Kidney (tissue), 14 donors: ENCODE data around the gene MRTFB. TPM values are rescaled to one million over a fixed set of nuclear protein-coding genes. Genes with fewer than 3 reads are reported as not detected.

Source experiments
- DNase-seq, 5 donors: peaks; one replicate each; pipeline ENCODE4 v3.0.0-alpha.2; 2013 to 2020
- FAIRE-seq: peaks from 2 replicates; lab custom pipeline; 2012; peaks lifted over from hg19 to GRCh38; lab: Jason Lieb, UNC
- H3K27ac ChIP-seq, 2 donors: one replicate each; pipeline ENCODE4 v1.7.0; 2013; ENCODE audit warnings: low read depth in 2 of 2, low read length in 2 of 2, inconsistent platforms in 1 of 2
- H3K27me3 ChIP-seq: one replicate; pipeline ENCODE4 v1.7.1; 2013; ENCODE audit warnings: low read length, inconsistent platforms; ENCODE audit not compliant: control insufficient read depth, insufficient read depth
- H3K36me3 ChIP-seq, 3 donors: one replicate each; pipeline versions ENCODE4 v1.7.0 to v1.7.1; 2013; ENCODE audit warnings: low read length in 3 of 3, control low read depth in 1 of 3, inconsistent platforms in 1 of 3; ENCODE audit not compliant: insufficient read depth in 3 of 3, control insufficient read depth in 2 of 3
- H3K4me1 ChIP-seq, 3 donors: one replicate each; pipeline versions ENCODE4 v1.7.0 to v1.7.1; 2013; ENCODE audit warnings: low read length in 3 of 3, inconsistent platforms in 1 of 3, low read depth in 1 of 3; ENCODE audit not compliant: control insufficient read depth in 2 of 3, insufficient read depth in 2 of 3
- H3K4me3 ChIP-seq, 3 donors: one replicate each; pipeline versions ENCODE4 v1.7.0 to v1.8.1; 2013; ENCODE audit warnings: low read length in 3 of 3, control low read depth in 1 of 3, inconsistent platforms in 1 of 3
- H3K9ac ChIP-seq, 3 donors: one replicate each; pipeline versions ENCODE4 v1.7.0 to v1.7.1; 2013; ENCODE audit warnings: low read length in 3 of 3, control low read depth in 1 of 3, inconsistent platforms in 1 of 3
- H3K9me3 ChIP-seq, 3 donors: one replicate each; pipeline versions ENCODE4 v1.7.0 to v1.7.1; 2013; ENCODE audit warnings: low read length in 3 of 3, control low read depth in 1 of 3, inconsistent platforms in 1 of 3; ENCODE audit not compliant: control insufficient read depth in 2 of 3, insufficient read depth in 1 of 3
- CTCF ChIP-seq: IDR thresholded peaks from 3 replicates; pipeline ENCODE4 v1.5.1; 2012; ENCODE audit warnings: mild to moderate bottlenecking, moderate library complexity, borderline replicate concordance; ENCODE audit not compliant: insufficient read depth; ENCODE audit errors: extremely low read depth
- intact Hi-C: fragments of 100-400 bp; cut with DNase I; formaldehyde crosslinking; loops from one replicate; pipeline ENCODE4 v1.11.1; 2022
- polyA plus RNA-seq: library from polyadenylated mRNA; stranded (reverse); fragments of 350-450 nt; fragmentation: Illumina TruSeq; extraction: RNeasy Lipid Tissue Mini Kit (QIAGEN cat#74804); gene quantifications from one replicate; pipeline ENCODE4 v1.2.3, GENCODE V29; 2014; ENCODE audit warnings: low read depth, low replicate concordance; ENCODE audit not compliant: insufficient read depth
- total RNA-seq: library from RNA; stranded (reverse); fragmentation: NEBNext Ultra II Directional; extraction: Animal tissue kit (Norgen Biotek cat#: 25700); gene quantifications from one replicate; pipeline ENCODE4 v1.2.1, GENCODE V29; 2021
- donor health status: control.
- donor health status: control.
- donor health status: control.
- donor health status: control.
- donor health status: control.
- donor health status: DM: yes; HTN: yes; CAD: no.
- donor health status: Normal renal cell carcinoma (clear cell type).

The MRTFB gene
- total and polyA plus RNA-seq, 2 donors from 2014 or later = 5.1 to 51.0 TPM

GRCh38 chr16:14101415-14101814 is 30.3 kb downstream of the MRTFB start:
- DNase-seq (no peak), FAIRE-seq (no peak)
- Histone ChIP-seq H3K27me3 (no peaks in the 10 kb centered on the region), H3K4me3 (no peak overlapping the region), H3K36me3 (no peaks in the 10 kb centered on the region), H3K4me1 (peaks cover 0 to 21% (median 17%) of the 10 kb centered on the region in 3 donors), H3K9ac (no peak overlapping the region), H3K27ac (no peak overlapping the region), H3K9me3 (no peaks in the 10 kb centered on the region)
- TF ChIP-seq CTCF = no peak
- intact Hi-C loops = no loop called here

GRCh38 chr16:14102925-14103720 is 32.0 kb downstream of the MRTFB start:
- no peak overlapping the region for H3K27ac ChIP-seq
- no peaks in the 10 kb centered on the region for H3K9me3 ChIP-seq
- no peaks in the 10 kb centered on the region for H3K27me3 ChIP-seq
- H3K36me3 ChIP-seq = no peaks in the 10 kb centered on the region
- TF ChIP-seq CTCF = no peak
- H3K9ac ChIP-seq = no peak overlapping the region
- no peak for FAIRE-seq
- DNase-seq = no peak
- intact Hi-C loops = no loop called here
- H3K4me3 ChIP-seq = no peak overlapping the region
- H3K4me1 ChIP-seq = peaks cover 0 to 21% (median 20%) of the 10 kb centered on the region in 3 donors

GRCh38 chr16:14104066-14104465 is 32.9 kb downstream of the MRTFB start:
- TF ChIP-seq CTCF = no peak
- H3K36me3 ChIP-seq = no peaks in the 10 kb centered on the region
- peaks cover 0 to 21% (median 18%) of the 10 kb centered on the region in 3 donors for H3K4me1 ChIP-seq
- H3K27me3 ChIP-seq = no peaks in the 10 kb centered on the region
- DNase-seq (no peak), FAIRE-seq (no peak)
- H3K9ac ChIP-seq = no peak overlapping the region
- intact Hi-C loops = no loop called here
- no peak overlapping the region for H3K27ac ChIP-seq
- H3K9me3 ChIP-seq = no peaks in the 10 kb centered on the region
- no peak overlapping the region for H3K4me3 ChIP-seq
